CD1c-positive myeloid dendritic cell (primary cell): ENCODE results near the gene BCLAF3.

Experiments used
- DNase-seq: peaks from one replicate; pipeline ENCODE4 v3.0.0-alpha.2; 2016; ENCODE audit errors: extremely low spot score

Gene BCLAF3

DNA sequence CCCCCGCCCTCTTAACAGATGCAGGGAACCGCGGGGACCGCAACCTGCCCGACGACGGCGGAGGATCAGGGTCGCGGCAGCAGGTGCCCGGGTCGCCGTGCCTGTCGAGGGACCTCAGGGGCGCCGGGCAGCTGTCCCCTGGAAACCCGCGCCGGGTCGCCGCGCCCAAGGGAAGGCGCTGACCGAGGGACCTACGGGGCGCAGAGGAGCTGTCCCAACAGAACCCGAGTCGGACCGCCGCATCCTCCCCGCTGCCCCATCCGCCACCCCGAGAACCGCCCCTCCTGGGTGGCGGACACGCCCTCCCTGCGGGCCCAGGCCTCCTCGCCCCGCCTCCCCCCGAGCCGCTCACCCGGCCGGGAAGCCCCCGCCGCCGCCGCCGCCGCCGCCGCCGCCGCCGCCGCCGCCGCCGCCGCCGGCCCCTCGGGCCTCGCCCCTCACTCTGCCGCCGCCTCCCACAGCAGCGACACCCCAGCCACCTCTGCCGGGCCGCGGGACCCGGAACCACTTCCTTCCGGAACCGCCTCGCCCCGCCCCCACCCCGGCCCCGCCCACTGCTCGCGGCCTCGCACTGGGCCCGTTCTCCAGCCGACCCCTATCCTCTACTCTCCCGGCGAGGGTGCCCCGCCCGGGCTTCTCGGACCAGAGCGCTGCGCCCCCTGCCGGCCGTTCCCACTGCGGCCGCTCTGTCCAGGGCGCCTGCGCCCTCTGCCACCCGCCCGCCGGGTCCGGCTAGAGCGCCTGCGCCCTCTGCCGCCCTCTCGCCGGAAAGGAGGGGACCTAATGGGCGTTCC, at the start of gene BCLAF3:
Gene BCLAF3 (minus strand): TSS at position 506 of the 794 bp plus-strand sequence. CDS start 20,797 bp downstream, outside the sequence.
- DNase-seq: peak; percentile 92

DNA sequence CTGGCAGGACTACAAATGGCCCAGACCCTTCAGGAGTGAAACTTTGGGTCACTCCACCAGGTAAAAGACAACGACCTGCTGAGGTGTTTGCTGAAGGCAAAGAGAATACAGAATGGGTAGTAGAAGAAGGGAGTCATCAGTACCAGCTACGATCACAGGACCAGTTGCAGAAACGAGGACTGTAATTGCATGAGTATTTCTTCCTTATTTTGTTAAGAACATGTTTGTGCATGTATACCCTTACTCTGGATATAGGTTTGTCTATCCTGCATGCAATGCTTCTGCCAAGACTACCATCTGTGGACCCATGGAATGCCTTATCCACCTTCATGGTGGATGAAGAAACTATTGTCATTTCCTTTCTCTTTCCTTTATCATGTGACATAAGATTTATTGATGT, 48.1 kb upstream of the BCLAF3 start:
- DNase-seq: no peak

DNA sequence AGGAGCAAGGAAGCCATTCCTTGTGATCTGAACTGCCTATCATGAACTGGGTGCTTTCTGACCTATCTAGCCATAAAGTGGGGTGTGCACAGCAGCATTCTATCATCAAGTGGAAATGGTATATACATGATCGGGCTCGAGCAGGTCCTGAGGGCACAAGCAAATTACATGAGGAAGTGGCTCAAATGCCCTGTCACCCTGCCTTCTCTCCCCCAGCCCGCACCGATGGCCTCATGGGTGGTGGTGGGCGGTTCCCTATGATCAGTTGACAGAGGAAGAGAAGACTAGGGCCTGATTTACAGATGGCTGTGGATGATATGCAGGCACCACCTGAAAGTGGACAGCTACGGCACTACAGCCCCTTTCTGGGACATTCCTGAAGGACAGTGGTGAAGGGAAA, 46.3 kb upstream of the BCLAF3 start:
- peak; percentile 3 for DNase-seq

DNA sequence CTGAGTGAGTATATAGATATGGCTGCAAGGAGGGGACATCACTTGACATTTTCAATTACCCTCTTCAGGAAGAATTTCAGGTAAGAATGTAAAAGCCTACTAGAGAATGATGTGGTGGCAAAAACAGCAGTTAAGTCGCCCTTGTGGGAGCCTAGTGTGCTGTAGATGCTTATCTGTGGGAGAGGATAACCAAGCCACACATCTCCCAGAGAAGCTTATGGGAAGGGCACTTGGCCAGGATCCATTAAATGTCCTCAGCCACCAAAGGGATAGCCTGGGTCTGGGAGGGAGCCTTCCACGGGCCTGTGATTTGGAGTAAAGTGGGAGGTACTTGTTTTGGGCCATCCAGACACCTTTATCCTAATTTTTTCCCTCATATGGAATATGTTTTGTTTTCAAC, 41.3 kb upstream of the BCLAF3 start:
- DNase-seq: no peak

DNA sequence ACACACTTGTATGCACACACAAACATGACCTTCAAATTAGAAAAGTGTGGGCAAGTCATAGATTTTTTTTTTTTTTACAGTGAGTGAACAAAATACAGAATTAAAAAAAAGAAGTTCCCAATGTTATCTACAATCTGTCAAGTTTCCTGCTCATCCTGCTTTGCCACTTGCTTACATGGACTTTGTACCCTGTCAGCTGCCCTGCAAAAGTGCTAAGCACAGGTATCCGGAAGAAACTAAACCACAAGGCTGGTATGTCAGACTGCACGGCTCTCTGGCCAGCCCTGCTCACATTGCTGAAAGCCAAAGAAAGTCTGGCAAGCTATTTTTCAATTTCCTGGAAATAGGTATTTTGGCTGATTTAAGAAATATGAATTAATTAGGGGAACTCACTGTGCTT, 38.9 kb upstream of the BCLAF3 start:
- no peak for DNase-seq

DNA sequence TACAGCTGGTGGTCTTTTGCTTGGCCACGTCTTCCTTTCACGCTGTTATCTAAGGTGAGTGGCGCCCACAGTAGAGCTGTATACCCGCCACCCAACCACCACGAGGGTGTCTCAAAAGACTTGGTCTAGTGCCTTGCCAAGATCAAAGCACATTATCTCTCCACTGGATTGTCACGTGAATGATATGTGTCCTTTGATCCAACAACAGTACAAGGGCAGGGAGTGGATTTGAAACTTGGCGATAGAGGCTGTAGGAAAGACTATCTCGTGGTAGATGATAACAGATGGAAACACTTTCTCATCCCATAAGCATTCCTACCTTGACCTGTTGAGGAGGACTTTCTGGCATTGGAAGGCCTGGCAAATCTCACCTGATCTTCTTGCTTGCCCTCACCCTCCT, 37.7 kb upstream of the BCLAF3 start:
- no peak for DNase-seq

DNA sequence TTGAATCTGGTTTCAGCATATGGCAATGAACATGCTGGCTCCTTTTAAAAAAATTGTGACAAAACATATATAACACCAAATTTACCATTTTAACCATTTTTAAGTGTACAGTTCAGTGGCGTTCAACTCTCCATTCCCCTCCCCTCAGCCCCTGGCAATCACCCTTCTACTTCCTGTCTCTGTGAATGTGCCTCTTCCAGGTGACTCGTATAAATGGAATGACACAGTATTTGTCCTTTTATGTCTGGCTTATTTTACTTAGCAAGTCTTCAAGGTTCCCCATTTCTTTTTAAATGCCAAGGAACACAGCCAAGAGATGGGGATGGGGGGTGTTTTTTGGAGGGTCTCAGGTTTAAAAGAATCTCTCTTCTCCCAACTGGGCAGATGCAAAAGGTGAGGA, 35.4 kb upstream of the BCLAF3 start:
- DNase-seq: no peak

DNA sequence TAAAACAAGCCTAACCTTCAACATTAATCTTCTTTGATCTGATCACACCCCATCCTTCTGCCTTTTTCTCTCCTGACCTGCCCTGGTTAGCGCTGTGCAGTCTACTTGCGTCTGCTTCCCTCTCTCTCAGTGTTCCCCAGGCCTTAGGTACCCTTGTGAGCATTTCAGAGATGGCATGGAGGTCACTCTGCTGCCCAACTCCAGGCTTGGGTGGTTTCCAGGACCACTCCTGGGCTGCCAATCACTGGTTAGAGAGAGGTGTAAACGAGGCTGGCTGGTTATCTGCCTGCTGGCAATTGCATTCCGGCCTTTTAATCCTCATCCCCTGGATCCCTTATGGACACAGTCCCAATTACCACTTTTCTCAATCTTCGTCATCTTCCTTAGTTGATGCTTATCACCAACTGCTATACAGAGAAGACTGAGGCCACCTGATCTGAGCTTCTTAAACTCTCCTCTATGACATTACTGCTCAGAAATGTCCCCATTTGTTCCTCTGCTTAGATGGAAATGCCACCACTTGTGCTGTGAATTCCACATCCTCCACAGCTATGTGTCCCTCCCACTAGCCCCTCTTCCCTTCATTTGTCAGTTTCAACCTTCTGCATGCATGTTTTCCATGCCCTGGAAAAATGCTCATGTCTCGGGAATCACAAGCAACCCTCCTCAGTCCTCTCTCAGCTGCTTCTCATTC, 29.0 kb upstream of the BCLAF3 start:
- DNase-seq: no peak

DNA sequence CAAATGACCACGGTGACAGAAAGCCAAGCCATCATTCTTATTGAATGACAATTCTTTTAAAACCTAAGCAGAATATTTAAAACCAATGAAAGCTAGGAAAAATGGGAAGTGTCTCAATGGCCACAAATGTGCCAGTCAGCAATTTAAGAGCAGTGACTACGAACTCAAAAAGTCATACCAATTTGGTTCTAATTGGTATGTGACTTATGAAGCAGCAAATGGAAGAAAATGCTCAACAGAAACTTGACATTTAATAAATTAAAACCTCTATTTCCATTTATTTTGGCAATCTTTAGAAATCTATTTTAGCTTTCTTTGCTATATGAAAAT, 25.7 kb upstream of the BCLAF3 start:
- no peak for DNase-seq

DNA sequence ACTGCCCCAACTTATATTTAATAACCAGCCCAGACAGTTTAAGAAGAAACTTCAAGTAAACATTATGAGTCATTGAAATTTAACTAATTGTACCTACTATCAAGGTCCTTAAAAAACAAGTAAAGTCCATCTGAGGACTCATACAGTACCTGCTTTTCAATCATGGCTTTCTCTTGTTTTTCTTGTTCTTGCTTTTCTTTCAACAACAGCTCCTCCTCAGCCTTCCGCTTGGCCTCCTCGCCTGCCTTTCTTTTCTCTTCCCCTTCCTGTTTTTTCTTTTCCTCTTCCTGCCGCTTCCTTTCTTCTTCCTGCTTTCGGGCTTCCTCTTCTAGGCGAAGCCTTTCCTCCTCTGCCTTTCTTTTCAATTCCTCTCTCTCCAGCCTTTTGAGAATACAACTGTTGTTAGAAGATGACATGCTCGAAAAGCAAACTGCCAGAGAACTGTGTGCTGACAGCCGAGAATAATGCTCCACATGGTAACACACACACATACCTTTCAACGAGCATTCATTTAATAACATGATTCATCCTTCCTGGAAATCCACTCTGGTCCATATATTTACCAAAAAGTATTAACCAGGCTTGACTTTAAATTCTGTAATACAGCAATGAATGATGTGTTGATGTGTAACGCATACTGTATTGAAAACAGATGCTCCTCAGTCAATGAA, 25.2 kb upstream of the BCLAF3 start:
- no peak for DNase-seq

DNA sequence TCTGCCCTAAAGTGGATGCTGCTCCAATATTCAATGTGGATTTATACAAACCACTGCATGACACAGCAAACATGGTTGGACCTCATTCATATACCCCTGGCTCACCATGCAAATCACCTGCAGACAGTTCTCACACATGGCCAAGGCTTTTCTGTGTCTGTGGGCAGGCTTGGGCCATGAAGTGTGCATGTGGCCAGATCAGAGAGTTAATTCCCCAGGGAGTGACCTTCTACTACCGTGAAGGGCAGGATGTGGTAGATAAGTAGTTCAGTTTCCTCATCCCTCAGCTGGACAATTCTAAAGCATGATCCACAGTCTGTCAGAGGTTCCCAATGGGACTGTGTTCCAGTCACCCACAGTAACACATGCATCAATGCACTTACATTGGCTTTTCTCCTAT, 24.6 kb upstream of the BCLAF3 start:
- DNase-seq: no peak

DNA sequence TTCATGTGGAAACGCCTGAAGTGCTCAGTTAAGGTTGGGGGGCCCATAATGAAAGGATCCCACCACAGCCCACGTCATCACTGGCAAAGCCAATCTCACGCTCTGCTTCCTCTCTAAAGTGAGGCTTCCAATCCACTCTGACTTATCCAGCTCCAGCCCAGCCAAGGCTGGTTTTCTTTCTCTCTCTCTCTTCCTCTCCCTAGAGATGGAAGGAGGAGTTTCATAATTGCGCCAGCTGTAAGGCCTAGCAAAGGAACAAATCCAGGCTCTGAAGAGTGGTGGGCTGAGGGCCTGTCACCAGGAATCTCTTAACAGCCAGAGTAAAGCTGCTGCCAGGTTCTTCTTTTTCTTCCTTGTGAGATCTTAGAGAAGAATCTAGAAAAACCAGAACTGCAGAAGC, 20.7 kb upstream of the BCLAF3 start:
- no peak for DNase-seq

DNA sequence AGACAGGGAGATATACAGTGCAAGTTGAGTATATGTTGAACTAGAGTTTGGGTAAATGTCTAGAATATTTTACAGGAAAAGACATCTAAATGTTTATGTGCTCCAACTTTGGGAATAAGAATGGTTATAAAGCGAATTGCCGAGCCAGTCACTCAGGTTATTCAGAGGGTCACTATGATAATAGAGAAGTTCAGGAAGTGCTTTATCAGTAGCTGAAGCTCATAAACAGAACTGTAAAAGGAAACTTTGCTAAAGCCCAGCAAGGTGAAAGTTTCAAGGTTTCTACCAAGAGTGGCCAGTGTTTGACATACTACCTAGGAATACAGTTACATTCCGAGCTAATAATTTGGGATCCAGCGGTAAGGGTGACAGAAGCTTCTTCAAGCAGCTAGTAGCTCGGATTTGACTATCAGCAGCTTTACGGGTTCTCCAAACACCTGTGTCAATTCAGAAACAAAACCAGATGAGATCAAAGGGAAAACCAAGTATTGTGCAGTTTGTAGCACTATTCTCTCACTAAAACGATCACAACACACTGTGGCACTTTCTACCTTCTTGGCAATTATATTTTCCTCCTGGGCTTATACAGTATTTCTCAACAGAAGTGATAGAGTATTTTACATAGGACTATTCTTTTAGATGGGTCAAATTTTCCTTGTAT, 17.2 kb upstream of the BCLAF3 start:
- DNase-seq: no peak

DNA sequence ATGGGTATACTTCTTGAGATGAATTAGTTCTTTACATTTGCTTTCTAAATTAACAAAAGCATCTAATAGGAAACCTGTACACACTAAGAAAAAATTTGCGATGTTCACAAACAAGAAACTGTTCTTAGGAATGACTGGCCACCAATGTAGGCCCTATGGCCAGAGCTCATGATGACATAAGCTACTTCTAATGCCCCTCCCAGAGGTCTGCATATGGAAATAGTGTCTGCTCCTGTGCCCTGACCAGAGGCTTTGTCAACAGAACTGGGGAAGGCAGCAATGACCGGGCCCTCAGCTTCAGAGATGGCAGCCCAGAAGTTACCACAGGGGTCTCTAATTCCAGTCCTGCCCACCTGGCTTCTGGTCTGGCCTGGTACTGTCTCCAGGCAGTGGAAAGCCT, 15.0 kb upstream of the BCLAF3 start:
- no peak for DNase-seq

DNA sequence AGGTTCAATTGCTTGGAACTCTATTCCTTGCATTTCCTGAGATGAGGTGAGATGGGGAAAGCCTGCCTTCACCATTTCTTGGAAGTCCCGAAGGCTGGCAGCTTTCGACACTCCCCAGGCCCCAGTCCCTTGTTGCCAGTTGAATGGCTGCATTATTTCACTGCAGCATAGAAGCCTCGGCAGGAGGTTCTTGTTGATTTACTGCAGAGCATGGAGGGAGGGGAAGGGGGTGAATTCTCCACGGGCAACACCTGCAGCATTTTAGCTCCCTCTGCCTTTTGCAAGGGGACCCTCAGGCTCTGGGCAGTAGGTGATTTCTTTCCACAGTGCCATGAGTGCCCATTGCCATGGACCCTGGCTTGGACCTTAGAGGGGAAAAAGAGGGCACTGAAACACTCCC, 10.7 kb upstream of the BCLAF3 start:
- no peak for DNase-seq

DNA sequence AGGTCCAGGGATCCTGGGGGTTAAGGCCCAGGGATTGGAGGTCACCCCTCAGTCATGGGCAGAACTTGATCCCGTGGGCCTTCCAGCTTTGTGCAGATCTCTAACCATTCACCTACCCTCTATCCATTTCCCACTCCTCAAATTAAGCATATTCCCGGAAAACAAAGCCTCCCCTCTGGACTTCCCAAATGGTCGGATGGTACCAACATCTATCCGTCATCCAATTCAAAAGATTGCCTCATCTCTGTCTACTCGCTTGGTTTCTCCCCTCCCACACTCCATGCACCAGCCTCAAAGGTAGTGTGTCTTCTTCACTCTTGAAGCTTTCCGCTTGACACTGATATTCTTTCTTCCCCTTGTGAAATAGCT, 473 bp upstream of the BCLAF3 start:
- peak; percentile 1 for DNase-seq

DNA sequence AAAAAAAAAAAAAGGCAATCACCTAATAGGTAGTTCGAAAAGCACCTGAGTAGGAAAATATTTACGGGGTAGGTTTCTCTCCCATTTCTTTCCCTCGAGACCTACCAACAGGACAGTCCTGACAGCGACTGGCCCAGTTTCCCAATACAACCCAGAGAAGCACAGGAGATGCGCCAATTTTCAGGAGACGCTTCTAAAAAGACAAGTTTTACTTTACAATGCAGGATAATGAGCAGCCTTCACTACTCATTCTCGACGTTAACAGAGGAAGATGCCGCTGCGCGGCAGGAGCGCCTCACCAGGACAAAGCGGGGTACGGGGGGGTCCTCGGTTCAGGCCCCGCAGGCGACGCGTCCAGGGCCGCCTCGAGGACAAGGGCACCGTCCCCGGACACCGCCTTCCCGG, 708 bp downstream of the BCLAF3 start:
- DNase-seq: peak; percentile 8

DNA sequence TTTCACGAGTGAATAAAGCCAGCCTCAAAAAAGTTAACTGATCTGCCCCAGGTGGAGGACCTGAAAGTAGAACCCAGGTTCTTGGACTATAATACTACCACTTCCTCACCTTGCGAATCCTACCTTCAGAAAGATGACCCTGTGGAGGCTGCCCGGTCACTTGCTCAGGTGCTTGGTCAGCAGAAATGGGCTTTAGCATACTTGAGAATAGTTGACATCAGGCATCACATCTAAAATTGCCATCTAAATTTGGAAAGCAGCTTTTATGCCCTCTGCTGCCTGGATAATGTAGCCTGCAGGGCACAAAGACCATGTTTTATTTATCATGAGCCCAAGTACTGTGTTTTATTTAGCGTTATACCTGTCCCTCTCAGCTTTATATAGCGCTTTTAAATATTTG, 3.0 kb downstream of the BCLAF3 start:
- DNase-seq: no peak

DNA sequence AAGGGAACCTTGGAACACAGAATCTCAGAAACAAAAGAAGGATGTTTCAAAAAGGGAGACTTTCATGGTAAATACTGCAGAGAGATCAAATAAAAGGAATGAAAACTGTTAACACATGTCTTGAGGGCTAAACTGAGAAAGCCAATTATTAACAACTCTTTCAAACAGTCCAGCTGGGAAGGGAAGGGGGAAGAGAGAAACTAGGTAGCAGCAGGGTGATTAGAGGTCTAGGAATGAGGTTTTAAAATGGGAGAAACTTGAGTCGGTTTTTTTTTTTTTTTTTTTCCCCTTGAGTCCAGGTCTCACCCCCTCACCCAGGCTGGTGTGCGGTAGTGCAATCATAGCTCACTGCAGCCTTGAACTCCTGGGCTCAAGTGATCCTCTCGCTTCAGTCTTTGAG, 4.3 kb downstream of the BCLAF3 start:
- DNase-seq: no peak

DNA sequence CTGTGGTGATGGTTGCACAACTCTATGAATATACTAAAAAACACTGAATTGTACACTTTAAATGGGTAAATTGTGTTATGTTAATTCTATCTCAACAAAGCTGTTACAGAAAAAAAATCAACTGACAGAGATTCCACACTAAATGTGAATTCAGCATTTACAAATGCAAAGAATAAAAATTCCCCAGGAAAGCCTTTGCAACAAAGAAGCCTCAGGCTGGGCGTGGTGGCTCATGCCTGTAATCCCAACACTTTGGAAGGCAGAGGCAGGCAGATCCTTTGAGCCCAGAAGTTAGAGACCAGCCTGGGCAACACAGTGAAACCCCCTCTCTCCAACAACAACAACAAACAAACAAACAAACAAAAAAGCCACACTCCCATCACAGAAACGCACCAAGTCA, 8.9 kb downstream of the BCLAF3 start:
- DNase-seq: no peak

DNA sequence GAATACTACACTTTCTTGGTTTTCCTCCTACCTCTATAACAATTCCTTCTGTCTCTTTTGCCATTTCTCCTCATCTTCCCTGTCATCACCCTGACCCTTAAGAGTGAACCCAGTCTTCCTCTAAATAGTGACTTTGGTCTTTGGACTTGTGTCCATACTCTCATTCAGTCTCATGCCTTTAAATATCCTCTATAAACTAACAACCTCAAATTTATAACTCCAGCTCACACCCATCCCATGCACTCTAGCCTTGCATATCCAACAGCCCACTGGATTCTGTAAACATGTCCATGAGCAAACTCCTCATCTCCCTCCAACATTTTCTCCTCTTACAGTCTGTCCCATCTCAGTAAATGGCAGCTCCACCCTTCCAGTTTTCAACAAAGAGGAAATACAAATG, 15.0 kb downstream of the BCLAF3 start:
- DNase-seq: no peak

DNA sequence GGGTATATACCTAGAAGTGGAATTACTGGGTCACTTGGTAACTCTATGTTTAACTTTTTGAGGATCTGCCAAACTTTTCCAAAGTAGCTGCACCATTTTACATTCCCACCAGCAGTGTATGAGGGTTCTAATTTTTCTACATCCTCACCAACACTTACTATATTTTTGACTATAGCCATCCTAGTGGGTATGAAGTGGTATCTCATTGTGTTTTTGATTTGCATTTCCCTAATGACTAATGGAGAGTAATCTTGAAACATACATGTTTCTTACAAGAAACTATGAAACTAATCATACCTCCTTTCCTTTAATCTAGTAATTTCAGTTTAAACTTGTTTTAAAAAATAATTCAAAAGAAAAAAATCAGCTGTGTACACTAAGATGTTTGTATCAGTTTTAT, 17.9 kb downstream of the BCLAF3 start:
- DNase-seq: no peak

DNA sequence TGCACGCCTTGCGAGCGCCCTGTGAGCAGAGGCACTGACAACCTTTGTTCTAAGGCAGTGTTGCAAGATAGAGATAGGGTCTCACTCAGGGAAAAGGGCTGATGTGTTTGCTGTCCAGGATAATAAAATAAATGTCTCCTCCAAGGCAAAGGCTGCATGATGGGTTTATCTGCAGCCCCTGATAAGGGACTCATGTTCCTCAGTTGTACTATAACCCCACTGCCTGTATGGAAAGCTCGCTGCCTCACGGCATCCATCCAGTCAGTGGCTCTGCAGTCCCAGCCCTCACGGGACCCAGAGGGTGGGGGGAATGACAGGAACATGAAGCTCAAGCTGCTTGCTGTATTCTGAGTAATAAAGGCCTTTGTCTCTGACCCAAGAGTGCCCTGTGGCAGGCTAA, 22.6 kb downstream of the BCLAF3 start:
- DNase-seq: no peak
